Loucy (cell line): ENCODE results near the gene KCNIP3.

ENCODE experiments used
- CTCF ChIP-seq: fragments of 200-600 bp; sonication (generic); conservative IDR thresholded peaks from 2 replicates; pipeline ENCODE4 v1.5.1; 2014; ENCODE audit warnings: mild to moderate bottlenecking, antibody characterized with exemption, low read length
- EZH2phosphoT487 ChIP-seq: fragments of 200-600 bp; IDR thresholded peaks from 2 replicates; pipeline ENCODE4 v1.6.1; 2018; ENCODE audit warnings: antibody characterized with exemption, mild to moderate bottlenecking, moderate library complexity, borderline replicate concordance

DNA sequence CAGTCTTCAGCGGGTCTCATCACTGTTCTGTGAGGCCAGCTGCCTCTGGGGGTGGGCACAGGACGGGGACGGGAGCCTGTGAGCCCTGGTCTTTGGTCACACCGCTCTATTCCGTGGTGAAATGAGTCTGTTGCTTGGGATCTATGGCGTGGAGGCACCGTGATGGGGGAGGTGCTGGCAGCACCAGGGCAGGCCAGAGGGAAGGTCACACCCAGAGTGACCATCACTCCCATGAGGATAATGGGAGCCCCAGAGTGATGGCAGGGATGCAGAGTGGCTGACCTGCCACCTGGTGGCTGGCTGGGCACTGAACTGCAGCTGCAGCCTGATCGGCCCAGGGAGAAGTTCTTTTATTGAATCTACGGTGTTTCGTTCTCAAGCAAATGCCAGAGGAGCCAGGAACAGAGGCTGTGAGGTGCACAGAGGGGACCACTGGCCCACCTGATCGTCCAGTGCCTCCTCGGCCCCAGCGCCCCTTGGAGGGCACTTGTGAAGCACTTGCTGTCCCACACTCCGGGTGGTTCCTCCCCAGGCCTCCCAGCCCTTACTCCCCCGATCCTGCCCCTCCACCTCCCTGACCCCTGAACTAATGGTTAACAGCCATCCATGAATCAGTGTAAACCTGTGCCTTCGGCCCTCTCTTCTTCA lies 17.9 kb downstream of the KCNIP3 start:
- TF ChIP-seq CTCF: peak; percentile 53
- TF ChIP-seq EZH2phosphoT487: no peak
